Measurements from ENCODE around the gene NAALADL2.

GRCh38 chr3:175737646-175738572 lies 878.8 kb downstream of the NAALADL2 start:
- TF ChIP-seq GABPA (IDR thresholded peaks at IDR 0.05 in 1 of 2, conservative IDR thresholded peaks at IDR 0.05 in 1 of 2): no peak
- no peak for TF ChIP-seq HNF4G (IDR thresholded peaks at IDR 0.05)
- no peak for TF ChIP-seq YY1 (IDR thresholded peaks at IDR 0.05)
- no peak for TF ChIP-seq RXRA (IDR thresholded peaks at IDR 0.05)
- TF ChIP-seq CTCF (IDR thresholded peaks at IDR 0.05; ENCODE audit: low read depth, low read length, missing input control): no peak
- TF ChIP-seq REST (IDR thresholded peaks at IDR 0.05): no peak
- no peak for TF ChIP-seq TAF1 (conservative IDR thresholded peaks at IDR 0.05)
- no peak for TF ChIP-seq ZBTB33 (IDR thresholded peaks at IDR 0.05)
- TF ChIP-seq FOXA1 (IDR thresholded peaks at IDR 0.05): no peak
- TF ChIP-seq SP1 (IDR thresholded peaks at IDR 0.05): no peak
- no peak for TF ChIP-seq MAX (IDR thresholded peaks at IDR 0.05)

Data from liver (tissue), 3 donors.